Motor neuron (in vitro differentiated cells): ENCODE data around the gene PBX4. TPM values are rescaled to one million over a fixed set of nuclear protein-coding genes. Genes with fewer than 3 reads are reported as not detected.

Source experiments
- ATAC-seq, 8 experiments: fragments of 200-7000 bp; cut with Tn5 transposase; replicated peaks in 6 of 8; 2 replicates each; pipeline ENCODE4 v1.8.0; 2021; ENCODE audit warnings: mild to moderate bottlenecking in 8 of 8, moderate library complexity in 8 of 8
- H3K27ac ChIP-seq, 2 donors: fragments of 250-450 bp; sonication (Bioruptor Pico); 2 replicates each; pipeline ENCODE4 v1.9.0; 2021; ENCODE audit warnings: antibody characterized with exemption in 2 of 2, mild to moderate bottlenecking in 2 of 2, moderate library complexity in 1 of 2
- H3K4me1 ChIP-seq, 2 donors: fragments of 250-450 bp; sonication (Bioruptor Pico); replicated peaks in 1 of 2; 2 replicates each; pipeline ENCODE4 v1.6.1; 2021; ENCODE audit warnings: antibody characterized with exemption in 2 of 2, mild to moderate bottlenecking in 2 of 2, moderate library complexity in 1 of 2
- H3K4me3 ChIP-seq, 5 donors: fragments of 250-450 bp; sonication (Bioruptor Pico); 2 replicates each; pipeline ENCODE4 v1.9.0; 2021; ENCODE audit warnings: antibody characterized with exemption in 5 of 5, mild to moderate bottlenecking in 5 of 5, moderate library complexity in 4 of 5
- WGBS, 10 experiments: fragments of 450-650 bp; shearing (Covaris generic); methylation state at CpG; one replicate each; pipeline ENCODE4 v1.0.0; 2022; 5-methylcytosine and 5-hydroxymethylcytosine counted together
- in situ Hi-C, 9 experiments: fragments of 400-800 bp; cut with MboI; loops; one replicate each; pipeline ENCODE4 v1.15.0; 2021; ENCODE audit warnings: low sequenced_read_pairs in 9 of 9, low pct_unique_long_range_greater_than_20kb in 2 of 9; ENCODE audit not compliant: unreplicated experiment in 9 of 9
- total RNA-seq, 8 experiments: library from RNA; unstranded; fragments of 300-600 nt; gene quantifications; 2 replicates each; pipeline versions ENCODE4 v1.2.3 to v1.2.4, GENCODE V29; 2022

PBX4 gene
- total RNA-seq, 8 experiments from 2014 or later, result 0.87 to 6.4 (median 3.7) TPM; not detected in 1

GRCh38 chr19:19591133-19591825 lies 27.2 kb downstream of the PBX4 start:
- H3K4me3 ChIP-seq, result no peak overlapping the region
- in situ Hi-C loops, result no loop called here

GRCh38 chr19:19588546-19588945 lies 29.9 kb downstream of the PBX4 start:
- in situ Hi-C loops, result no loop called here
- no peak for ATAC-seq
- WGBS, 10 experiments, result 43 to 90% (median 80%) methylated on average over 1 to 2 of the region's 2 CpGs; no CpG with 5 or more reads in 7 of the 10 experiments
- H3K27ac ChIP-seq, result no peak overlapping the region
- H3K4me1 ChIP-seq, result peaks cover 10 to 11% of the 10 kb centered on the region in 2 donors
- no peak overlapping the region for H3K4me3 ChIP-seq

More at GRCh38 chr19:19591133-19591825, 27.2 kb downstream of the PBX4 start:
- peaks cover 10 to 11% of the 10 kb centered on the region in 2 donors for H3K4me1 ChIP-seq
- 0 to 53% (median 41%) methylated on average over 1 to 7 of the region's 13 CpGs; no CpG with 5 or more reads in 2 of the 10 experiments for WGBS, 10 experiments
- peak; percentile 84 to 92 (median 90) for ATAC-seq
- peak overlapping the region in 1 of 2 donors; percentile 25 for H3K27ac ChIP-seq

- in situ Hi-C loops, result no loop called here
- WGBS, 10 experiments, result 0 to 100% (median 93%) methylated on average over 1 to 3 of the region's 5 CpGs; no CpG with 5 or more reads in 3 of the 10 experiments
- ATAC-seq, result no peak
- H3K4me3 ChIP-seq, result no peak overlapping the region
- no peak overlapping the region for H3K27ac ChIP-seq
- peaks cover 10 to 11% of the 10 kb centered on the region in 2 donors for H3K4me1 ChIP-seq
These were observed 30.7 kb downstream of the PBX4 start for GRCh38 chr19:19587771-19588170.

- Histone ChIP-seq H3K4me1 (no peaks in the 10 kb centered on the region), H3K27ac (no peak overlapping the region), H3K4me3 (no peak overlapping the region)
- no peak for ATAC-seq
- in situ Hi-C loops, result no loop called here
- WGBS, 10 experiments, result 20 to 100% (median 77%) methylated on average over 1 to 4 of the region's 6 CpGs; no CpG with 5 or more reads in 3 of the 10 experiments
These were observed 34.1 kb downstream of the PBX4 start for GRCh38 chr19:19584356-19584755.

- no peak overlapping the region for H3K27ac ChIP-seq
- 60 to 97% (median 76%) methylated on average over 1 to 6 of the region's 6 CpGs; no CpG with 5 or more reads in 5 of the 10 experiments for WGBS, 10 experiments
- in situ Hi-C loops, result no loop called here
These were observed 36.0 kb downstream of the PBX4 start for GRCh38 chr19:19582471-19582870.

GRCh38 chr19:19581391-19581790 lies 37.1 kb downstream of the PBX4 start:
- in situ Hi-C loops, result no loop called here
- peaks cover 0 to 3% of the 10 kb centered on the region in 2 donors for H3K4me1 ChIP-seq
- no peak overlapping the region for H3K27ac ChIP-seq
- WGBS, 10 experiments, result 60 to 100% (median 92%) methylated on average over 1 to 5 of the region's 13 CpGs; no CpG with 5 or more reads in 2 of the 10 experiments
- no peak overlapping the region for H3K4me3 ChIP-seq
- ATAC-seq, result no peak

More at GRCh38 chr19:19582471-19582870, 36.0 kb downstream of the PBX4 start:
- ATAC-seq, result no peak
- no peak overlapping the region for H3K4me3 ChIP-seq
- H3K4me1 ChIP-seq, result peaks cover 0 to 3% of the 10 kb centered on the region in 2 donors

GRCh38 chr19:19580418-19580817 lies 38.1 kb downstream of the PBX4 start:
- ATAC-seq, result no peak
- 84 to 100% (median 92%) methylated on average over 1 to 3 of the region's 4 CpGs; no CpG with 5 or more reads in 5 of the 10 experiments for WGBS, 10 experiments
- Histone ChIP-seq H3K4me1 (peaks cover 0 to 3% of the 10 kb centered on the region in 2 donors), H3K4me3 (no peak overlapping the region), H3K27ac (no peak overlapping the region)
- in situ Hi-C loops, result no loop called here

GRCh38 chr19:19579533-19580361 lies 38.7 kb downstream of the PBX4 start:
- ATAC-seq, result no peak
- no peak overlapping the region for H3K27ac ChIP-seq
- peaks cover 0 to 3% of the 10 kb centered on the region in 2 donors for H3K4me1 ChIP-seq
- in situ Hi-C loops, result no loop called here
- WGBS, 10 experiments, result 53 to 100% (median 90%) methylated on average over 1 to 4 of the region's 25 CpGs; no CpG with 5 or more reads in 3 of the 10 experiments
- H3K4me3 ChIP-seq, result no peak overlapping the region

- 44 to 100% (median 63%) methylated on average over 1 to 5 of the region's 6 CpGs; no CpG with 5 or more reads in 2 of the 10 experiments for WGBS, 10 experiments
These were observed 40.2 kb downstream of the PBX4 start for GRCh38 chr19:19578252-19578651.

GRCh38 chr19:19575411-19575810 lies 43.1 kb downstream of the PBX4 start:
- peaks cover 0 to 3% of the 10 kb centered on the region in 2 donors for H3K4me1 ChIP-seq
- in situ Hi-C loops, result no loop called here
- WGBS, 10 experiments, result 40 to 87% (median 60%) methylated on average over 1 to 6 of the region's 6 CpGs; no CpG with 5 or more reads in 2 of the 10 experiments
- H3K27ac ChIP-seq, result no peak overlapping the region
- ATAC-seq, result no peak
- no peak overlapping the region for H3K4me3 ChIP-seq

More at GRCh38 chr19:19578252-19578651, 40.2 kb downstream of the PBX4 start:
- Histone ChIP-seq H3K4me3 (no peak overlapping the region), H3K27ac (no peak overlapping the region), H3K4me1 (peaks cover 0 to 3% of the 10 kb centered on the region in 2 donors)
- ATAC-seq, result peak in 5 of 8 experiments; percentile 72 to 88 (median 74)
- in situ Hi-C loops, result no loop called here

- in situ Hi-C loops, result no loop called here
- 40 to 100% (median 98%) methylated on average over 1 to 8 of the region's 11 CpGs; no CpG with 5 or more reads in 3 of the 10 experiments for WGBS, 10 experiments
- Histone ChIP-seq H3K4me3 (no peak overlapping the region), H3K4me1 (no peaks in the 10 kb centered on the region), H3K27ac (no peak overlapping the region)
- ATAC-seq, result no peak
These were observed 47.3 kb downstream of the PBX4 start for GRCh38 chr19:19571071-19571786.

GRCh38 chr19:19570571-19570970 lies 47.9 kb downstream of the PBX4 start:
- Histone ChIP-seq H3K4me3 (no peak overlapping the region), H3K27ac (no peak overlapping the region), H3K4me1 (no peaks in the 10 kb centered on the region)
- 70 to 100% (median 80%) methylated on average over 2 to 10 of the region's 10 CpGs; no CpG with 5 or more reads in 3 of the 10 experiments for WGBS, 10 experiments
- no peak for ATAC-seq
- in situ Hi-C loops, result no loop called here
